WERI-Rb-1 (cell line): ENCODE measurements around the gene TOMM40L.
A peak's percentile ranks its signal among the peaks of the same experiment; 100 is the strongest.

Experiments
- DNase-seq: peaks from one replicate; pipeline ENCODE4 v3.0.0-alpha.2; 2020
- H3K27ac ChIP-seq: fragments of 250-450 bp; sonication (Bioruptor Pico); 2 replicates; pipeline ENCODE4 v1.5.1; 2020; ENCODE audit warnings: mild to moderate bottlenecking, moderate library complexity
- H3K27me3 ChIP-seq: fragments of 250-450 bp; sonication (Bioruptor Pico); 2 replicates; pipeline ENCODE4 v1.5.1; 2021; ENCODE audit warnings: mild to moderate bottlenecking, low read depth, moderate library complexity; ENCODE audit not compliant: insufficient read depth, severe bottlenecking
- H3K36me3 ChIP-seq: fragments of 250-450 bp; sonication (Bioruptor Pico); 2 replicates; pipeline ENCODE4 v1.5.1; 2020; ENCODE audit warnings: mild to moderate bottlenecking, moderate library complexity
- H3K4me3 ChIP-seq: 2 replicates; pipeline ENCODE4 v1.5.1; 2011; ENCODE audit warnings: low read depth, mild to moderate bottlenecking, control low read depth, low read length
- H3K9me3 ChIP-seq: fragments of 250-450 bp; sonication (Bioruptor Pico); 2 replicates; pipeline ENCODE4 v1.5.1; 2021; ENCODE audit warnings: mild to moderate bottlenecking, moderate library complexity; ENCODE audit not compliant: severe bottlenecking
- TF ChIP-seq, protein P1 (sequence below): IDR thresholded peaks from 2 replicates; pipeline ENCODE4 v1.5.1; 2011; ENCODE audit warnings: low read depth, mild to moderate bottlenecking, control low read depth, inconsistent platforms, low read length

The TOMM40L gene

DNA sequence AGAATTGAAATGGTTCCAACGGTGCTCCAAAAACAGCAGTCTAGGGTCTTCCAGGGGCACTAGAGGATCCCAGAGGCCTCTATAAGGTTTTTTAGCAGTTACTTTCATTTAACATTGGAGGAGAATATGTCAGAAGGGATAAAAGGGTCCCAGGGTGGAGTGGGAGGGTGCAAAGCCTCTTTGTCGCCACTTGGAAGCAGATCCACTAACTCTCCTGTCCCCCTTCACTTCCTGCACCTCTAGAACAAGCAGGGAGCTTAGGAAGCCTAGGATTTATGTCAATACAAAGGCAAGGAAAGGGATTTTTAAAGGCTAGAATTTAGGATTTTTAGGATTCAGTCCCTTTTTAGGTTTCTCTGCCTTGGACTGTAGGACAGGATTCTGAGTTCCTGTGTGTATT is 41.0 kb downstream of the TOMM40L start:
- no peak for DNase-seq
- H3K4me3 ChIP-seq: no peak overlapping the region

DNA sequence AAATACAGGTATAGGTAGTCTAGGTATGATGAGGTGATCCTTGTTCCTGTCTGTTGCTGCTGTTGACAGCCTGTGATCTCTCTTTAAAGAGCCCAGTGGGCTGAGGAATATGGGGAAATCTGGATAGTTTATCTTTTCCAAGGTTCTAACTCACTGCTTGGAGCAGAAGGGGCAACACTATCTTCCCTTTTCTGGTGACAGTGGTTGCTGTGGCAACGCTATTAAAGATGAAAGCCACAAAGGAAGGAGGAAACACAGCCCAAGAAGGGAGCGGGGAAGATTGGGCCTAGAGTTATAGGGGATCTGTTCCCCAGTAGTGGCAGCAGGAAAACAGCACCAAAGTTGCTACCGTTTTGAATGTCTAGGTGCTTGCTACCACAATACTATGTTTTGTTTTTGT is 41.5 kb downstream of the TOMM40L start:
- TF ChIP-seq, protein P1, sequence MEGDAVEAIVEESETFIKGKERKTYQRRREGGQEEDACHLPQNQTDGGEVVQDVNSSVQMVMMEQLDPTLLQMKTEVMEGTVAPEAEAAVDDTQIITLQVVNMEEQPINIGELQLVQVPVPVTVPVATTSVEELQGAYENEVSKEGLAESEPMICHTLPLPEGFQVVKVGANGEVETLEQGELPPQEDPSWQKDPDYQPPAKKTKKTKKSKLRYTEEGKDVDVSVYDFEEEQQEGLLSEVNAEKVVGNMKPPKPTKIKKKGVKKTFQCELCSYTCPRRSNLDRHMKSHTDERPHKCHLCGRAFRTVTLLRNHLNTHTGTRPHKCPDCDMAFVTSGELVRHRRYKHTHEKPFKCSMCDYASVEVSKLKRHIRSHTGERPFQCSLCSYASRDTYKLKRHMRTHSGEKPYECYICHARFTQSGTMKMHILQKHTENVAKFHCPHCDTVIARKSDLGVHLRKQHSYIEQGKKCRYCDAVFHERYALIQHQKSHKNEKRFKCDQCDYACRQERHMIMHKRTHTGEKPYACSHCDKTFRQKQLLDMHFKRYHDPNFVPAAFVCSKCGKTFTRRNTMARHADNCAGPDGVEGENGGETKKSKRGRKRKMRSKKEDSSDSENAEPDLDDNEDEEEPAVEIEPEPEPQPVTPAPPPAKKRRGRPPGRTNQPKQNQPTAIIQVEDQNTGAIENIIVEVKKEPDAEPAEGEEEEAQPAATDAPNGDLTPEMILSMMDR: no peak
- Histone ChIP-seq H3K27me3 (peaks cover 94% of the 10 kb centered on the region), H3K36me3 (no peaks in the 10 kb centered on the region), H3K9me3 (peaks cover 7% of the 10 kb centered on the region), H3K4me3 (no peak overlapping the region), H3K27ac (no peak overlapping the region)
- no peak for DNase-seq

More for the DNA sequence above, 41.0 kb downstream of the TOMM40L start:
- H3K27ac ChIP-seq: no peak overlapping the region
- H3K9me3 ChIP-seq: peaks cover 7% of the 10 kb centered on the region
- TF ChIP-seq, protein P1: no peak
- no peaks in the 10 kb centered on the region for H3K36me3 ChIP-seq
- H3K27me3 ChIP-seq: peaks cover 94% of the 10 kb centered on the region

DNA sequence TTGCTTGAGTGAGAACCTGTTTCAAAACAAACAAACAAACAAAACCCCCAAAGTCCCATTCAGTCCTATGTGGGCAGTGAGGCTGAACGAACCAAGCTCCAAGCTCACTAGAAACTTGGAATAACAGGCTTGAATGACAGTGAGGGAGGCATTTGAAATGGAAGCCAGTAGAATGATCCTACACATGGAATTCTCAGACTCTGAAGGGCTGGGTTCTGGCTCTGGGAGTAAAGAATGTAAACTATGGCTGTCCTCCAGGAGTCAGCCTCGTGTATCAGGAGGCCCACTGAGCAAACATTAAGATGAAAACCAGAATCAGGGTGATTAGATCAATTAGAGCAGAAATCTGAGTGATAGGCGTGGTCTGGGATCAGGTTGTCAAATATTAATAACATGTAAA is 47.5 kb downstream of the TOMM40L start:
- DNase-seq: no peak
- peaks cover 8% of the 10 kb centered on the region for H3K9me3 ChIP-seq
- no peak overlapping the region for H3K27ac ChIP-seq
- no peaks in the 10 kb centered on the region for H3K36me3 ChIP-seq
- no peak overlapping the region for H3K4me3 ChIP-seq
- TF ChIP-seq, protein P1: no peak
- H3K27me3 ChIP-seq: peaks cover 92% of the 10 kb centered on the region

DNA sequence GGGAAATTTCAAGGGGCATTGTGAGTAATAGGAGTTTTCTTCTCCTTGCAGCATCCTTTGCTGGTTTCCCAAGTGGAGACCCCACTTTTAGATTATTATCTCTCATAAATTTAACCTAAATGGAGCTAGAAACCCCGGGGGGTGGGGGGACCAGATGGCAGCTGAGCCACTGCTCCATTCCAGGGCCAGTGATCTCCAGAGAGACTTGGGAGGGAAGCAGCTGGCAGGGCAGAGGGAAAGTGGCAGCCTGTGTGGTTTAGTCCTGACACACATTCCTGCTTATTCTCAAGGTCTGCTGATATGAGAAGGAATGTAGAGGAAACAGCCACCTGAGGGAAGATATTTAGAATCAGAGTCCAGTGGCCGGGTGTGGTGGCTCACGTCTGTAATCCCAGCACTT is 49.0 kb downstream of the TOMM40L start:
- H3K36me3 ChIP-seq: no peaks in the 10 kb centered on the region
- H3K27ac ChIP-seq: no peak overlapping the region
- TF ChIP-seq, protein P1: no peak
- peak; percentile 72 for DNase-seq
- H3K27me3 ChIP-seq: peaks cover 93% of the 10 kb centered on the region
- peaks cover 5% of the 10 kb centered on the region for H3K9me3 ChIP-seq
- no peak overlapping the region for H3K4me3 ChIP-seq
